HG02973 (cell line): ENCODE measurements around the gene ZNF883.

Experiments
- ATAC-seq: cut with Tn5 transposase; IDR thresholded peaks from one replicate; pipeline ENCODE4 v1.9.1; 2021; ENCODE audit warnings: moderate library complexity; ENCODE audit not compliant: unreplicated experiment

The ZNF883 gene

DNA sequence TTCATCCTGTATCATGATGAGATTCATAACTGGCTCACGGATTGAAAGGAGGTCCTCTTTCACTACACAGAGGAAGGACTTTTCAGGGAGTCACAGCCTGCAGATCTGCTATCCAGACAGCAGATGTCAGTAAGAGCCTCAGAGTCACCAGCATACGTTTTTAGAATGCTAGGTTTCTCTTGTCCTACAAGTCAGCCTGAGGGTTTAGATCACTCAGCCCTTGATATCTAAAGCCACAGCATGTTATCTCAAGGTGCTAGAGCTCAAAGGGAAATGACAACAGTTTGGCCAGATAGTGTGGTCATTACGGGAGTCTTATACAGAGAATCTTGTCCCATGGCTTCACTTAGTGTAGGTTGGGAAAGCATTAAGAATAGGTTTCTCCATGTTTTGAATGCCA lies 90.4 kb downstream of the ZNF883 start:
- ATAC-seq, result no peak

DNA sequence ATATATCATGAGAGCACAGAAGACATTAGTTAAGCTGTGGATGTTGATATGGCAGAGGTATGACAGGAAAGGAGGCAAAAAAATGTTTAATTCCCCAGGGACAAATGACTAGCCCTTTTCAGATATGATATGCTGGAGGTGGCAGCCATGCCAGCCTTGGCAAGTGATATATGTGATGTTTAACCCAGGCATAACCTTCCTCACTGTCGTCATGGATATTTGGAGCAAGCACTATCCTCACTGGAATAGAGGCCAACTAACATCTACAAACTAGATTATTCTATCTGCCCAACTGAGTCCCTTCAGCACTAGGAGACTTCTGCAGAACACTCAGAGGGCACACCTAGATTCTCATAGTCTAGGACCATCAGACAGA lies 94.0 kb downstream of the ZNF883 start:
- ATAC-seq, result no peak

DNA sequence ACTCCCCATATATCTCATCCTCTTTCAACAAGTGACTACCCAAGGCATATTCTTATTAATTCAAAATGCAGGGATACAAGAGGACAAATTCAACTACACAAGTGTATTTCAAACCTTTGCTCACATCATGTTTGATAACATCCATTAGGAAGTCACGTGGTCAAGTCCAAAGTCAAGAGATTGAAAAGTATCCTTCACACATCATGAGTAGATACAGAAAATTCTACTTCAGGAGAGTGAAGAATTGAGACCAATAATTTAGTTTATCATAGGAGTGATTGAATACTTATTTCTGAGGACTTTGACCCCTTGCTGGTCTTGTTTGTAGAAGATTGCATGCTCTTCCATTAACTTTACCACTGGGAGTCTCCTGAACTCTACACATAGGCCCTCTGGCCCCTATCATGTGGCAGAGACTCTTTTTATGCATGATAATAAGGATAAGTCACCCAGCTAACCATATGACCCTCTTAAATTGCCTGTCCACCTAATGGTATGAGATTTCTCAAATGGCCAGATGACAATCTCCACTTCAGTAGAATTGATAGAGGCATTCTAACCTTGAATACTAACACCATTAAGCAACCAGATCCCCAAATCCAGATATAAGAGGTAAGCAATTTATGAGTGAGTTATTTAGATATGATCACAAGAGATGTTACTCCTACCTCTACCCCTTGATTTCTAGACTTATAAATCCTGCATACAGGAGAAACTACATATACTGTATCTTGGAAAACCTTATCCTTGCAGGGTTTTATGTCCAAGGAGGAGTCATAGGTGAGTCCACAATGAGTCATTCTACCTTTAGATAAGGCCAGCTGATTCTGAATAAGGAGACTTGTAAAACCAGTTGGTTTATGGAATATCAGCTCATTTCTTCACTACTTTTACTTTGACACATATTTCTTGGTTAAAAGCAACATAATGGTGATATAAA lies 94.7 kb downstream of the ZNF883 start:
- ATAC-seq, result no peak

DNA sequence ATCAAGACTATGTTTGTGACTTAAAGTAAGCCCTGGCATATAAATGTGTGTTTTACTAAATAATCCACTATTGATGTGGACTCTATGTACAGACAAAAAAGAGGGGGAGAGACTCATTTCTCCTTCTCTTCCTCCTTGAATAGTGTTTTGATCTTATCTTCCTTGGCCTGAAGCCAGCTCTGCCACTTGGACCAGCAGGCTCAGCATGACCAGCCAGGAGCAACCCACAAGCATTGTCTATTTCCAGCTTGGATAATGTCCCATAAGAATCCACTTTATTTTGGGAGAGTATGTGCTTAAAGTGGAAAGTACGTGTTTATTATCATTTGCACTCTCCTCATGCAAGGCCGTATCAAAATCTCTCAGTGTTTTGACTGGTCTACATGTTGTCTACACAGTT lies 97.5 kb downstream of the ZNF883 start:
- no peak for ATAC-seq

DNA sequence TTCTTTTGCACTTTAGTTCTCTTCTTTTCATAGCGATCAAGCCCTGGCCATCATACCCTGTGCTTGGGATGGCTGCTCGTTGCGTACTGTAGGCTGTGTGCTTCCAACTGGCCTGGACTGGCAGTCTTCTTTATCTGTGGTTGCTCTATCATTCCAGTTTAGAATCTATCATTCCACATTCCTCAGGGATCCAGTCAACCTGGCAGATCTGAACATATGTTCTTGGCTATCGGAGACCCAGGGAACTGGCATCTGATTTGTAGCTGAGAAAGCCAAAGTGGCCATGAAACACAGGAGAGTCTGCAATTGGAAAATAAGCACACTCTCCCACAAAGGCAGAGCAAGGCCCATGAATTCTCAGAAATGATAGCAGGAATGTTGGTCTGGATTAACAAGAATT lies 98.7 kb downstream of the ZNF883 start:
- ATAC-seq, result no peak

DNA sequence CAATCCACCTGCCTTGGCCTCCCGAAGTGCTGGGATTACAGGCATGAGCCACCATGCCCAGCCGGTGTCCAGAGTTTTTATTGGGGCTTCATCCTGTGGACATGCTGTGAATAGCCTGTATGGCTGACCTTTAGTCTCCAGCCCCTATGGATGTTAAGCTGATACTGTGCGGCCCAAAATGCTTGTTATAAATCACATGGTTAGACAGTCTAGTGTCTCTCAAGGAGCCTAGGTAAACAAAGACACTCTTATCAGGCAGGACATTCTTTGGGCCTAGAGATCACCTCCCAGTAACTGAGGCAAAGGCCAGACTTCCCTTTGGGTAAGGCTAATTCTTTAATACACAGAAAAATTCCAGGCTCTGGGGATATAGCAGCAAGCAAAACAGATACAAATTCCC lies 99.4 kb downstream of the ZNF883 start:
- no peak for ATAC-seq

- ATAC-seq, result no peak
Observed at GRCh38 chr9:112911736-112912135, 100.3 kb downstream of the ZNF883 start.
